Measurements from ENCODE around the gene MAPK4. TPM values are rescaled to one million over a fixed set of nuclear protein-coding genes. Genes with fewer than 3 reads are reported as not detected.

The MAPK4 gene
- total RNA-seq, 1 donor from 2014 or later = 0.11 TPM

- no peaks in the 10 kb centered on the region for H3K79me2 ChIP-seq (ENCODE audit: insufficient read depth, low read length)
- no peak overlapping the region for H3K4me2 ChIP-seq (ENCODE audit: low read length)
- H3K4me3 ChIP-seq (ENCODE audit: insufficient read depth, low read depth, low read length) = no peak overlapping the region
- H3K4me3 Mint-ChIP-seq (ENCODE audit: unreplicated experiment) = no peak overlapping the region
- H3K4me1 ChIP-seq (ENCODE audit: insufficient read depth, low read length) = no peaks in the 10 kb centered on the region
- FAIRE-seq (no peak), DNase-seq (ENCODE audit: low read depth) (no peak)
- H3K27me3 ChIP-seq (ENCODE audit: insufficient read depth, low read length) = no peaks in the 10 kb centered on the region
- H3K9me3 ChIP-seq (ENCODE audit: insufficient read depth, low read depth, low read length) = no peaks in the 10 kb centered on the region
- H3K27ac Mint-ChIP-seq (ENCODE audit: unreplicated experiment) = no peak overlapping the region
- no peak for TF ChIP-seq EZH2 (IDR thresholded peaks at IDR 0.05; ENCODE audit: insufficient read depth, low read length)
- no peak for TF ChIP-seq CTCF (IDR thresholded peaks at IDR 0.05; ENCODE audit: insufficient read depth, low read depth, low read length)
- no peaks in the 10 kb centered on the region for H3K4me1 Mint-ChIP-seq (ENCODE audit: low read depth, unreplicated experiment)
- H2AFZ ChIP-seq (ENCODE audit: low read depth, low read length) = no peak overlapping the region
- H3K36me3 Mint-ChIP-seq (ENCODE audit: low read depth, unreplicated experiment) = no peaks in the 10 kb centered on the region
- H3K9ac ChIP-seq (ENCODE audit: low read length) = no peak overlapping the region
- H3K27ac ChIP-seq (ENCODE audit: low read depth, low read length) = no peak overlapping the region
- H3K27me3 Mint-ChIP-seq (ENCODE audit: low read depth, unreplicated experiment) = peaks cover 7% of the 10 kb centered on the region
- no peaks in the 10 kb centered on the region for H3K9me3 Mint-ChIP-seq (ENCODE audit: unreplicated experiment)
- no peaks in the 10 kb centered on the region for H3K36me3 ChIP-seq (ENCODE audit: insufficient read depth, low read length)
- H4K20me1 ChIP-seq (ENCODE audit: insufficient read depth, low read length) = no peaks in the 10 kb centered on the region
Measured at GRCh38 chr18:50674307-50674980, 114.6 kb downstream of the MAPK4 start.

- no peaks in the 10 kb centered on the region for H4K20me1 ChIP-seq (ENCODE audit: insufficient read depth, low read length)
- H3K9me3 Mint-ChIP-seq (ENCODE audit: unreplicated experiment) = no peaks in the 10 kb centered on the region
- H3K79me2 ChIP-seq (ENCODE audit: insufficient read depth, low read length) = no peaks in the 10 kb centered on the region
- no peak overlapping the region for H3K4me3 ChIP-seq (ENCODE audit: insufficient read depth, low read depth, low read length)
- H3K4me1 ChIP-seq (ENCODE audit: insufficient read depth, low read length) = no peaks in the 10 kb centered on the region
- no peak for DNase-seq (ENCODE audit: low read depth)
- H3K9me3 ChIP-seq (ENCODE audit: insufficient read depth, low read depth, low read length) = no peaks in the 10 kb centered on the region
- peaks cover 4% of the 10 kb centered on the region for H3K27me3 Mint-ChIP-seq (ENCODE audit: low read depth, unreplicated experiment)
- no peaks in the 10 kb centered on the region for H3K4me1 Mint-ChIP-seq (ENCODE audit: low read depth, unreplicated experiment)
- no peaks in the 10 kb centered on the region for H3K36me3 ChIP-seq (ENCODE audit: insufficient read depth, low read length)
- H3K36me3 Mint-ChIP-seq (ENCODE audit: low read depth, unreplicated experiment) = no peaks in the 10 kb centered on the region
- H2AFZ ChIP-seq (ENCODE audit: low read depth, low read length) = no peak overlapping the region
- no peak overlapping the region for H3K27ac Mint-ChIP-seq (ENCODE audit: unreplicated experiment)
- H3K4me3 Mint-ChIP-seq (ENCODE audit: unreplicated experiment) = no peak overlapping the region
- no peak overlapping the region for H3K4me2 ChIP-seq (ENCODE audit: low read length)
- no peak for TF ChIP-seq EZH2 (IDR thresholded peaks at IDR 0.05; ENCODE audit: insufficient read depth, low read length)
- TF ChIP-seq CTCF (IDR thresholded peaks at IDR 0.05; ENCODE audit: insufficient read depth, low read depth, low read length) = no peak
- no peaks in the 10 kb centered on the region for H3K27me3 ChIP-seq (ENCODE audit: insufficient read depth, low read length)
- H3K9ac ChIP-seq (ENCODE audit: low read length) = no peak overlapping the region
- H3K27ac ChIP-seq (ENCODE audit: low read depth, low read length) = no peak overlapping the region
- FAIRE-seq = no peak
Measured at GRCh38 chr18:50675043-50675442, 115.2 kb downstream of the MAPK4 start.

GRCh38 chr18:50678651-50679050 lies 118.8 kb downstream of the MAPK4 start:
- H2AFZ ChIP-seq (ENCODE audit: low read depth, low read length) = no peak overlapping the region
- no peaks in the 10 kb centered on the region for H3K9me3 Mint-ChIP-seq (ENCODE audit: unreplicated experiment)
- H3K79me2 ChIP-seq (ENCODE audit: insufficient read depth, low read length) = no peaks in the 10 kb centered on the region
- no peaks in the 10 kb centered on the region for H3K27me3 ChIP-seq (ENCODE audit: insufficient read depth, low read length)
- no peak overlapping the region for H3K27ac Mint-ChIP-seq (ENCODE audit: unreplicated experiment)
- no peak for DNase-seq (ENCODE audit: low read depth)
- no peak overlapping the region for H3K4me3 ChIP-seq (ENCODE audit: insufficient read depth, low read depth, low read length)
- no peak overlapping the region for H3K27ac ChIP-seq (ENCODE audit: low read depth, low read length)
- no peak overlapping the region for H3K4me3 Mint-ChIP-seq (ENCODE audit: unreplicated experiment)
- FAIRE-seq = no peak
- no peak overlapping the region for H3K4me2 ChIP-seq (ENCODE audit: low read length)
- H3K36me3 Mint-ChIP-seq (ENCODE audit: low read depth, unreplicated experiment) = no peaks in the 10 kb centered on the region
- no peaks in the 10 kb centered on the region for H3K4me1 Mint-ChIP-seq (ENCODE audit: low read depth, unreplicated experiment)
- H3K4me1 ChIP-seq (ENCODE audit: insufficient read depth, low read length) = no peaks in the 10 kb centered on the region
- H3K27me3 Mint-ChIP-seq (ENCODE audit: low read depth, unreplicated experiment) = no peaks in the 10 kb centered on the region
- no peak overlapping the region for H3K9ac ChIP-seq (ENCODE audit: low read length)
- no peaks in the 10 kb centered on the region for H3K9me3 ChIP-seq (ENCODE audit: insufficient read depth, low read depth, low read length)
- no peak for TF ChIP-seq CTCF (IDR thresholded peaks at IDR 0.05; ENCODE audit: insufficient read depth, low read depth, low read length)
- TF ChIP-seq EZH2 (IDR thresholded peaks at IDR 0.05; ENCODE audit: insufficient read depth, low read length) = no peak
- H3K36me3 ChIP-seq (ENCODE audit: insufficient read depth, low read length) = no peaks in the 10 kb centered on the region
- no peaks in the 10 kb centered on the region for H4K20me1 ChIP-seq (ENCODE audit: insufficient read depth, low read length)
